Activated T-cell treated with anti-CD3 and anti-CD28 coated beads for 4 hours (primary cell): ENCODE results near the gene KCNC1.

Experiments
- DNase-seq: peaks from one replicate; pipeline ENCODE4 v3.0.0-alpha.2; 2020

KCNC1 gene

DNA sequence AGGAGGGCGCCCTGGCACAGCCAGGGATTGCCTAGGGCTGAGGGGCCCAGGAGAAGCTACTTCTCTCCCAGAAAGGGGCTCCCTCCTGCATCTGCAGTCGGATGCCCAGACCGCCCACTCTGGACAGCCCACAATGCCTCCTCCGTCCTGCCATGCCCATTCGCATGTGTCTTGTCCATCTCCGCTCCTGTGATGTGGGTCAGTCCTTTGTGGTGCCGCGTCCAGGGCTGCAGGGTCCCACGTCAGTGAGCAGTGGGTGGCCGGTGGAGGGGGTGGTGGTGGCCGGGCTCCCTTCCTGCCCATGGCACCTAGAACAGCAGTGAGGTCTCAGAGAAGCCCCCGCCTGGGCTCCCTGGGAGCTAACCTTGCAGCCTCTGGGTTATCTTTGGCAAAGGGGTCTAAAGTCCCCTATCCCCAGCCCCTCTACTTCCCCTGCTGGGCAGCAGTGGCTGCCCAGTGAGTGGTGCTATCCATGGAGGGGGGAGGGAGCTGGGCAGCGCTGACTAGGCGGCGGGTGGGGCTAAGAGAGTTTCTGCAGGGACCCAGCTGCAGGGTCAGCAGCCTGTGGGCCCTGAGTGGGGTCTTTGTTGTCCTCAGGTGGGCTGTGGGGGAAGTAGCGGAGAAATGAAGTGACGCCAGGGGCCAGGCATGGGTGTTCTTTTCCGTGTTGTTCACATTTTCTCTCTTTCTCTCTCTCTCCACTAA is 41.1 kb downstream of the KCNC1 start:
- no peak for DNase-seq

DNA sequence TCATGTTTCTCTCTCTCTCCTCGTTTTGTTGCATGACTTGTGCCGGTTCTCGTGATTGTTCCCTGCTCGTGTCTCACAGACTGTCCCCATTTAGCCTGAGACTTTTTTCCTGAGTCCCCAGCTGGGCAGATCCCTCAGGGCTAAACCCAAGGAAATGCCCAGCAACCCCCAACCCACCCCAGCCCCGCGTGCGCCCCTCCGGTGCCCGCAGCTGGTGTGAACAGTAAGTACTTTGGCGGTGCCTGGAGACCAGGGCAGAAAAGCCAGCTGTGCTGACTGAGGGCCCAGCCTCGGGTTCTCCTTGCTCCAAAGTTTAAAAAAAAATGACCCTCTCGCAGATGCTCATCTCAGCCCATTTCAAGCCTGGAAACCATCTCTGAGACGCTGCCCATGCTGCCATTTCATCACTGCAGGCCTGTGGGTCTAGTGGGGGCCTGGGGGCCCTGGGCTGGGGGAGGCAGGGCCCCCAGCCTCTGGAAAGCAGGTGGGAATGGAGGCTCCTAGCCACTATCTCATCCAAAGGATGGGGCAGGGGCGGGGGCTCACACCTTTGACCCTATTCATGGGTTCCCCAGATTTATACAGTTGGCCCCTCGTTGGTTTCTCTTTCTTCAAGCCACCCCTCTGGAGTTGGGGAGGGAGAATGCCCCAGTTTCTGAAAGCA is 41.8 kb downstream of the KCNC1 start:
- DNase-seq, result no peak

DNA sequence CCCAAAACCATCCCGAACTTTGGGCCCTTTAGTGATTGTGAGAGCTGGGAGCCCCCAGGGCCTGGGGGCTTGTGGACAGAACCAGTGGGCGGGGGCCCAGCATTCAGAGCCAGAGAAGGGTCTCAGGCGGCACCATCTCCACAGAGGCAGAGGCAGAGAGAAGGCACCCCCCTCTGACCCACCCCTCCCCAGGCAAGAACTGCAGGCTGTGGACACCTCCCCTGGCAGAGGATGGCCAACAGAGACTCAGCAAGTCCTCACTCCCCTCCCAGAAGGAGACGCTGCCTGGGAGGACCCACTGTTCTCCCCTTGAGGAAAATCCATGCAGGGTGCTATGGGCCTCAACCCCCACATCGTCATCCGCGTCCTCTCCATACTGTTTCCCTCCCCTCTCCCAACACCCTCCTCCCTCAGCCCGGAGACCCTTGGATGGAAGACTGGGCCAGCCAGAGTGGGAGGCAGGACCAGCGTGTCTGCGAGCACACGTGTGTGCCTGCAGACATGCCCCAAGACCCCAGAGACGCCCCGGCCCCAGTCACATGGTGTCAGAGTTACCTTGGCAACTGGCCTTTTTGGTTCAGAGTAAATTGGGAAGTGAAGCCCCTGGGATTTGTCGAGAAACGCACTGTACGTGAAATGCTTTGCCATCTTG is 42.6 kb downstream of the KCNC1 start:
- no peak for DNase-seq

DNA sequence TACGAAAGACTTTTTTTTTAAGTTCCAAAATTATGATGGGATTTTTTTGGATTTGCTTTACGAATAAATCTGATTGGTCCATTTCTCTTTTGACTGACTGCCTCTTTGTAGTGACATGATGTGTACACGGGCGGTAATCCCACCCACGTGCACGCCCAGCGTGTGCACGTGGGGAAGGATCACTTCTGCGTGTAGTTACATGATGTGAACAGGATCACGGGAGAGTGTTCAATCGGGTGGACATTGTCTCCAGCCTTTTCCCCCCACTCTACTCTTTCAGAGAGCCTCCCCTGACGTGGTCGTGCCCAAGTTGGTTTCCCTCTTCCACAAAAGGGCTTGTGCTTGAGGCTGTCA is 43.1 kb downstream of the KCNC1 start:
- no peak for DNase-seq

DNA sequence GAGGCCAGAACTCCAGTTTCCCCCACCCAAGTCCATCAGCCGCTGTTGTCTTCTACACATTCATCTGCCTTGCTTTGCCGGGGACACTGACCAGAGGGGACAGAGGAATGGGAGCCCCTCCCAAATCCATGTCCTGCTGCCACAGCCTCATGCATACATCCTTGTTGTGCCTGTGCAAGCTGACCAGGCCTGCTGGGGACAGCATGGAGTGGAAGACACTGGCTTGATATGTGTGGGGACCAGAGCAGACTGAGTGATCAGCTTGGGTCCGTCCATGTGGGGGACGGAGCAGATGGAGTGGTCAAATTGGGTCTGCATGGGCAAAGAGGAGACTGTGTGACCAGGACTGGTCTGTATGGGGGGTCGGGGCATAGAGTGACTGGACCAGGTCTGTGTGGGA is 43.8 kb downstream of the KCNC1 start:
- DNase-seq, result no peak

DNA sequence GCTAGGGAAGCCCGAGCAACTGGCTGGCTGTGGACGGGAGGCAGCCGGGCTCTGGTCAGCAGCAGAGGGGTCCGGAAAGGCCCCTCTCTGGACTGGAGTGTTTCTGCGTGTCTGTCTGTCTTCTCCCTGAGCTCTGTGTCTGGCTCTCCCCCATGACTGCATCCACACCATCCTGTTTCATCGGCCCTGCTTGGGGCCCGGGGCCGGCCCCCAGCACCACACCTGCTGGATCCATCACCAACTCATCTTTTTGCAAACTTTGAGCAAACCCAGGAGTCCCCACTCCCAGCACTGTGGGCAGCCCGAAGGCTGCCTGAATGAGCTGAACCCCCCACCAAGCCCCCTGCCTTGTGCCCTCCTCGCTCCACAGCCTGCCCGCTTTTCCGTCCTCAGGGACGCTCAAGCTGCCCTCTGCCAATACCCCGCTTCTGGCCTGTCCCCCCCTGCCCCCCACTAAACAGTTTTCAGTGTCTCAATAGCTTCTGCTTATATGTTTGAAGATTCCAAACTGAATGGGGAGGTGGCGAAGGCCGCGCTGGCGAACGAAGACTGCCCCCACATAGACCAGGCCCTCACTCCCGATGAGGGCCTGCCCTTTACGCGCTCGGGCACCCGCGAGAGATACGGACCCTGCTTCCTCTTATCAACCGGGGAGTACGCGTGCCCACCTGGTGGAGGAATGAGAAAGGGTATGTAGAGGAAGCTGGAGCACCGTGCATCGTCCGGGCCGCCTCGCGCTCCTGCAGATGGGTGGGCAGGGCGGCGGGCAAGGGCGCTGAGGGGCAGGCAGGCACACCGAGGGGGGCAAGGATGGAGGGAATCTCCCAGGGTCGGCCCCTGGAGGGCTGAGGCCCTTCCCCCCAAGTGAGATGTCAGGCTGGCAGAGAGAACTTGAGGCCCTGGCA is 44.6 kb downstream of the KCNC1 start:
- DNase-seq, result no peak

DNA sequence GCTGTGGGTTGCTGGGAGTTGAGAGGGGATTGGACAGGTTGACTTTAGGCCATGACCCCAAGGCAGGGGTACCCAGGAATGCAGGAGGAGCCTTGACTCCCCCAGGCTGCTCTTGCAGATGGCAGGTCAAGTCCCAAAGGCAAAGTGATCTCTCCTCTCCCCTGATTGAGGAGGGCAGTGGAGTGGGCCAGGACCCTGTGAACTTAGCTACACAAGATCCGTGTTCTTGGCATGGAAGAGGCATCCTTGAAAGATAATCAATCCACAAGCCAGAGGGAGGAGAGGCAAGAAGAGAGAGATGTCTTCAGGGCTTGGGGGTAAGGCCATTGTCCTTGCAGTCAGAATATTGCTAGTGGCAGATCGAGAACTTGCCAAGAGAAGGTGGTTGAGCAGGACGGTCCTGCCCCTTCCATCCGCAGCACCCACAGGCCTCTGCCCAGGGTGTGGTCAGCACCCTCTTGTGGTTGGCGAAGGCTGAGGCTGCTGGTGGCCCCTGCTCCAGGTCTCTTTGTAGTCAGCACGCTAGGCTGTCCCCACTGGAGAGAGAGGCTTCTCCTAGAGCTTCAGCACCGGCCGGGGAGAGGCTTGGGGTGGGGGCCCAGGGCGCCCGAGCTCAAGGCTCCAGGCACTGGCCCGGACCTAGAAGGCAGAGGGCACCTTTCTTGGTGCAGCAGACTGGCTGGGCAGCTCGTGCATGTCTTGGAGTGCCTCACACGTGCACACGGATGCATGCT is 45.4 kb downstream of the KCNC1 start:
- DNase-seq, result no peak

DNA sequence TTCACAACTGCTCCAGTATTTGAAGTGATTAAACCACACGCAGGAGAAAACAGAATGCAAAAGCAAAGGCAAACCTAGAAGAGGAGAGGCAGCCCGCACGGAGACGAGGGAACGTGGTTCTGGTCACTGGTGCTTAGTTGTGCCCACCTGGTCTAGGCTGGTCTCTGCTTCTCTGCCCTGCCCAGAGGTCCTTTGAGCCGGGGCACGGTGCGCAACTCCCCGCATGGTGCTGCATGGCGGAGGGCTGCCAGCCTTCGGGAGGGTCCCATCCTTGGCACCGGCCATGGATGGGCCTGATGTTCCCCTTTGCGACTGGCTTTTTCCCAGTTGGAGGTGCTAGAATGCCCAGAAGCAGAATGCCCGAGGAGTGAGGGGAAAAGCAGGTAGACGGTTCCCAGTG is 46.1 kb downstream of the KCNC1 start:
- no peak for DNase-seq

DNA sequence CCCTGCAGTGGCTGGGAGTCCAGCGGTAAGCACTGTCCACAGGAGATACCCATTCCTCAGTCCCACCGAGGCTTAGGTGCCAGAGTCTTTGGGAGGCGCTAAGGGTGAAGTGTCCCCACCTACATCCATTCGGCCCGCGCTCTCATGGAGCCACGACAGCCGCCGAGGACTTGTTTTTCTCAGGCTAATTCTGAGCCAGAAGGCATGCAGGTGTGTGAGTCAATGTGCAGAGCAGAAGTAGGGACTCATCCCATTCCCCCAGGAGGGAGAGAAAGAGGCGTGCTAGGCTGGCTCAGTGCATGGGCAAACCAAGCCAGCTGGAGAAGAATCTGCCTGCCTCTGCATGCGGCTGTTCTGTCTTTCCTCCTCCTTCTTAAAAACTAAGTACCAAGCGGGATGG is 46.6 kb downstream of the KCNC1 start:
- DNase-seq, result no peak

DNA sequence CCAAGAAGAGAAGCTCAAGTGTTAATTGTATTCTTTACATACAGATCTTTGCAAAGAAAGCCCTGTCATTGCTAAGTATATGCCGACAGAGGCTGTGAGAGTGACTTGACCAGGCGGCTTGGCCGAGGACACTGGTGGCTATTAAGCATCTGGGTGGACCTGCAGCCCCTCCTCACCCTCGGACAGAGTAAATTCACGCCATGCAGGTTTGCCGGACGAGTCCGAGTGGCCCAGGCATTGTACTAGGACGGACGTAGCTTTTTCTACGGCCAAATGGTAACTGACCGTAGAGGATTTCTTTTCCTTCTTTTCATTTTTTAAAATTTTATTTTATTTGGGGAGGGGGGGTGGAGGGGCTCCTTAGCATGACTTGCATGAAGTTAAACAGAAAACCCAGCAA is 47.0 kb downstream of the KCNC1 start:
- DNase-seq, result no peak

DNA sequence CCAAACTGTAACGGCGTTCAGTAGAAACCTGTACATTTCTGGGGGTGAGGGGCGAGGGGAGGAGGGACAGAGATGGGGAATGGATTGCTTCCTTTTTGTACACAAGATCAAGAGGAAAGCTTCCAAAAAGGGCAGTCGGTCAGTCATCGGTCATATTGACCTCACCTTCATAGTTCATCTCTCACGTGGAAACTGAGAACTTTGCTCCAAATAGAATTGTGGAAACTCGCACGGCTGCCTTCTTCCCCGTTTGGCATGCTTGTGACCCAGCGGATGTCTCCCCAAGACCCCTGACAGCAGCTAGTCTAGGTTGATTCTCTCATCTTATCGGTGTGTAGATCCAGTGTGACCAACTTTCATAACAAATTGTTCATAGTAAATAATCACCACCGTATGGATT is 47.6 kb downstream of the KCNC1 start:
- no peak for DNase-seq

DNA sequence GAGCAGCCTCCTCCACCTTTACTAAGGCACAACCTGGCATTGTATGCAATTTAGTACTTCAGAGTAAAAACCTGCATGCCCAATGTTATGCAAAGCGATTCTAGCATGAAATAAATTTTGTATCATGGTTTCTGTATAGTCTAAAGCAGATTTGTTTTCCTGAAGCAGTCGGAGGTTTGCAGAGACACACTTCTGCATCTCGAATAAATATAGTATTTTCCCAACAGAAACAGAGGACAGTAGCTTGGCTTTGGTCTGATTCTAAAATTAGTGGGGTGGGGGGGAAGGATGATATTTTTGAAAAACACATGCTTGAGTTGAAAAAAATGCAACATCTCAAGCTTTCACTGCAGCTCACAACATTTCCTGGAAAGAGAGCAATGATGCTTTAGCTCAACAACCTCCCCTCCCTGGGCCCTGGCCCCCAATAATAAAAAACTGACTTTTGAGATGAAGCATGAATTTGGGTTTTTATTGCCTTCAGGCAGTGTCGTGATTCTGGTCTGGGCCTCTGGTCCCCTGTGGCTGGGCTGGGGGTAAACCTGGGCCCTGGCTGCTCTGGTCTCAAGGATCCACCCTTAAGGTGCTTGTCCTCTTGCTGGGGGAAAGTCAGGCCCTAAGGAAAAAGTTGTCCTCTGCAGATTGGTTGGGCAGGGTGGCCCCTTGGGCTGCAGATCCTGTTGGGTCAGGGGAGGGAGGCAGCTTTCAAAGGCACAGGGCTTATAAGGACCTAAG is 48.2 kb downstream of the KCNC1 start:
- DNase-seq, result no peak

DNA sequence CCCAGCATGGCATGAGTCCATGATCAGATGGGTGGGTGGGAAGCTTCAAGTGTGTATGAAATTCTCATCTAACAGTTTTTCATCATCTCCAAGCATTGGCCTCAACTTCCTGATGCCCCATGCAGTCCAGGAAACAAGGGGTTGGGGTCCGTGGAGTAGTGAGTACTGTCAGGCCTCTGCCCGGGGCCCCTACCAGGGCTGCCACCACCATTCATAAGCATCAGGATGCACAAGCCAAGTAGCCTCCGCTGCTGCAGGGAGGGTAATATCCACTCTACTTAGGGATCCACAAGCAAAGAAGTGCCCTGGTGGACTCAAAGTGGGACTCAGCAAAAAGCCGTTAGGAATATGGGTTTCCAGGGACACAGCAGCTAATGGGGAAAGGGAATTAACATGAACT is 49.3 kb downstream of the KCNC1 start:
- no peak for DNase-seq

DNA sequence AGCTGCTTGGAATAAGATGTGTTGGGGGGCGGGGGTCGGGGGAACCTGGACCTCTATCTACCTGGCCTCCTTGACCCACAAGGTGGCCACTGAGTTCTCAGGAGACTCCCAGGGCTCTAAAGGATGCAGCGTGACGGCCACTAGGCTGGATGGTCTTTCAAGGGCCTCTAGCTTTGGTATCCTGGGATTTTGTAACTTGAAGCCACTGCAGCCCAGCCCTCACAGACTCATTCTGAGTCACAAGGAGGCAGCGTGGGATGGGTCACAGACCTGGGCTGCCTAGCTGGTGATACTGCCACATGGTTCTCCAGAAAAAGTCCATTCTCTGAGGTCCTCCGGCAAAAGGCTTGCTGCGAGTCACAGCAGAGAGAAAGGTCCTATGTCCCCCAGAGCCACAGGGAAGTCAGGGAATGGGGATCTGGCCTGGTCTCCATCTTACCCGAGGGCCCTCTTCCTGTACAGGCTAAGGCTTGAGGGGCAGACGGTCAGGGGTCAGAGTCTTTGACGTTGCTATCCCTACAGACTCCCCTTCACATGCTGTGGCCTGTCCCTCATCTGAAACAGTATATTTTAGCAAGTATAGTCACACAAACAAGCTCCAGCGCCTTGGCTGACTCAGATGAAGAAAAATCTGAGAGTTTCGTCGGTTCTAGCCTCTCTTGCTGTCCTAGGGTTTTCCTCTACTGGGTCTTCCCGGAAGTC is 52.4 kb downstream of the KCNC1 start:
- no peak for DNase-seq

DNA sequence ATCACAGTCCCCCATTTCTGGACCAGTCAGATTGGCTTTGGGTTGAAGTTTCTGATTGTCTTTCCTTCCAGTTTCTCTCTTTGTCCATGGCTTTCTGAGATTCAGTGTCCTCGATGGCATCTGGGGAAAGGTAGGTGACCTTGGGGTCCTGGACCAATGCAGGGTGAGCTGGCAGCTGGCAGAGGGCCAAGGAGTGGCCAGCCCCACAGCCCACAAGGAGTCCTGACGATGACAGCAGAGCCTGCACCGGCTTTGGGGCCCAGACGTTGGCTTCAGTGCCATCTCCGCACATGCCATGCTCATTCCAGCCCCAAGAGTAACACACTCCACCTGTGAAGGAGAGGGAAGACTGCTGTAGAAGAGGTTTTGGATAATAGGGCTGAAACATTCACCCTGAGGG is 53.5 kb downstream of the KCNC1 start:
- DNase-seq, result no peak

DNA sequence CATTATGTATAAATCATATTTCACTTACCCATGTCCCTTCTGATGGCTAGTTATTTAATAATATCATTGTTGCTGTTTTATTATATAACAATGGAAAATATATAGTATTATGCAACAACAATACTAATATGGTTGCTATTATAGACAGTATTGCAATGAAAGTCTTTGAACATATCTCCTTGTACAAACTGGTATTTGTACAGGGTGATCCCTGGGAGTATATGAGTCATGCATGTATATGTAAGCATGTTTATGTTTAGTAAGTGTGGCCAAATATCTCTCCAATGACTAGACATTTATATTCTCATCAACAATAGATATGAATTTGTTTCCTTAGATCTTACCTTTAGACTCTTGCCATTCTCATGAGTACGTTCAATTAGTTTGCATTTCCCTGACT is 55.9 kb downstream of the KCNC1 start:
- no peak for DNase-seq

DNA sequence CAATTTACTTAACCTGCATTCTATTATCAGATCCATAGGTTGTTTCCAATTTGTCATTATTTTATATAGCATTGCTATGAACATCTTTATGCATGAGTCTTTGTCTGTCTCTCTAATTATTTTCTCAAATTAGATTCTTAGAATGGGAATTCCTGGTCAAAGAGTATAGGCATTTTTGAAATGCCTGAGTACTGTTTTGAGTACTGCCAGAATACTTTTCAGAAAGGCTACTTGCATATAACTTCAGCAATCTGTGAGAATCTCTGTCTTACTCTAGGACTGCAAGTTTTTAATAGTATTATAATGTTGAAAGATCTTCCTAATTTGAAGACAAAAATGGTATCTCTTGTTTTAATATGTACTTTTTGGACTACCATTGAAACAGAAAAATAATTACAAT is 56.6 kb downstream of the KCNC1 start:
- DNase-seq, result no peak

DNA sequence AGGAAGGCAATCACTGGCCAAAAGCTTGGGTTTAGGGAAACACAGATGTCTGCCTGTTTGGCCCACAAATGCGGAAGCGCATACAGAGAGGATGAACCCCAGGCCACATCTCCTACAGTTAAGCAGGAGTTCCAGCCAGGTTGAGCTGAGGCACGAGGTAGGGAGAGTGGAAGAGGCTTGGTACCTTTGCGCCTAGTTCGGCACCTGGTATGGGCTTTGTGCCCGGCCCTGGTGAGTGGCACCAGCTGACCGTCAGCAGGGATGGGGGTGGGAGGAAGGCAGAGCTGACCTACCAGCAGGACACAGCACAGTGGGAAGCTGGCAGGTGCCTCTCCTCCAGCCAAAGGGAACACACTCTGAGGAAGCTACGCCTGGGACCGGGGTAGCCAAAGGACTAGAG is 57.6 kb downstream of the KCNC1 start:
- DNase-seq, result no peak

DNA sequence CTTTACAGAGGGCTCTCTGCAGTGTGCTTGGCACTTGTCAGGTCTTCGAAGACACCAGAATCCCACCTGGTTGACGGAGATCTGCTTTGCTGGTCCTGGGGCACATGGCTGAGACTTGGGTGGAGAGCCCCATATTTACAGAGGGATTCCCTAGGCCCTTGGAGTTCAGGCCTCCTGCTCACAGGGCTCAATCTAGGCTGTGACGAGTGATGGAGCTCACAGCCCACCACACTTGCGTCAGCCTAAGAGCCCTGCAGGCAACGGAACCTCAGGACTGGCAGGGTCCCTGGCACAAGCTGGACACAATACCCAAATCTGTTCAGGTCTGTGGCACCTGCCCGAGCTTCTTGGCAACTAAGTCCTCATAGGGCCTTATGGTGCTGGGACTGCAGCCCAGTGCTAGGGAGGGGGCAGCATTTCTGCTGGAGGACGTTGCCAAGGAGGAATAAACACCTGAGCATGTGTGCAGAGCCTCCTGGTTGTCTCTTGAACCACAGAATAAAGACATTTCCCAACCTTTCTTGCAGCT is 59.1 kb downstream of the KCNC1 start:
- no peak for DNase-seq

DNA sequence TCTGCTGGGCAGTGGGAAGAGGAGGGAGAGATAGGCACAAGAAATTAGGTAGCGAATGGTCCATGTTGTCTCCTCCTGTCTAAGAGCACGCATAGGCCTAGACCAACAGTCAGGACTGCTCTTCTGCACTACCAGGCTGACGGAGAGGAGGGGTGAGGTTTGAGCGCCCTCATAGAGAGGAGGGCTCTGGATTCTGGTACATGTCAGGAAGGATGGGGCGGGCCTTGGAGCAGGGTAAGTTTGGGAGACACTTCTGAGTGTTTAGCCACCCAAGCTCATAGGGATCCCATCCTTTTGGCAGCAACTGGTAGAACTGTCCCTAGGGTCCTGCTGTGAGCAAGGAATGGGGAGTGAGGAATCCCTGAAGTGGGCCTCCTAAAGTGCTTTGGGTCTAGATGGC is 60.4 kb downstream of the KCNC1 start:
- no peak for DNase-seq

DNA sequence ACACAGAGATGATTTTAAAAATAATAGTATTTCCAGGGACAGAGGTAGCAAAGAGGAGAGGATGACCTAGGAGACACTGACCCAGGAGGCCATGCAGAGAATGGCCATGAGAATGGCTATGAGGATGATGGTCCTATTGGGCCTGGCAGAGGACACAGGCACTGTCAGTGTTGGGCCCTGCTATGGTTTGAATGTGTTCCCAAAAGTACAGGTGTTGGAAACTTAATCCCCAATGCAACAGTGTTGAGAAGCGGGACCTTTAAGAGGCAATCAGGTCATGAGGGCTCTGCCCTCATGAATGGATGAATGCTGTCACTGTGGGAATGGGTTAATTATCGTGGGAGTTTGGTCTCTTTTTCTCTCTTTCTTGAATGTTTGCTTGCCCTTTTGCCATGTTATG is 61.6 kb downstream of the KCNC1 start:
- no peak for DNase-seq
